ENCODE measurements around the gene DDX27. TPM values are rescaled to one million over a fixed set of nuclear protein-coding genes. Genes with fewer than 3 reads are reported as not detected.
"Not testable (repeated sequence)": the region's sequence is repeated elsewhere in the genome, so short reads cannot be mapped to it uniquely, and the experiment has no call there.

DDX27 gene
- total RNA-seq, 4 donors from 2014 or later: 19.8 to 35.7 (median 30.8) TPM

DNA sequence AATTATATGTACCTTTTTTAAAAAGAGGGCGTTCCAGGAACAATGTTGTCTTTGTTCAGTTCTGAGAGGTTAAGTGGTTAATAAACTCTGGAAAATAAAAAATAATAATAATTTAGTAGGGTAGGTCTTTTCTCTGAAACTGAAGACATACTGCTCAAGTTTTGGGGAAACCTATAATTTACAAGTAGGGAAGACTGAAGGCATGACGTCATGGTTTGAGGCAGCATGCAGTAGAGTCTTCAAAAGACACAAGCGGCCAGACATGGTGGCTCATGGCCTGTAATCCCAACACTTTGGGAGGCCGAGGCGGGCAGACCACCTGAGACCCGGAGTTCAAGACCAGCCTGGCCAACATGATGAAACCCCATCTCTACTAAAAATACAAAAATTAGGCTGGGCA, 45.0 kb upstream of the DDX27 start:
- TF ChIP-seq, protein P1, sequence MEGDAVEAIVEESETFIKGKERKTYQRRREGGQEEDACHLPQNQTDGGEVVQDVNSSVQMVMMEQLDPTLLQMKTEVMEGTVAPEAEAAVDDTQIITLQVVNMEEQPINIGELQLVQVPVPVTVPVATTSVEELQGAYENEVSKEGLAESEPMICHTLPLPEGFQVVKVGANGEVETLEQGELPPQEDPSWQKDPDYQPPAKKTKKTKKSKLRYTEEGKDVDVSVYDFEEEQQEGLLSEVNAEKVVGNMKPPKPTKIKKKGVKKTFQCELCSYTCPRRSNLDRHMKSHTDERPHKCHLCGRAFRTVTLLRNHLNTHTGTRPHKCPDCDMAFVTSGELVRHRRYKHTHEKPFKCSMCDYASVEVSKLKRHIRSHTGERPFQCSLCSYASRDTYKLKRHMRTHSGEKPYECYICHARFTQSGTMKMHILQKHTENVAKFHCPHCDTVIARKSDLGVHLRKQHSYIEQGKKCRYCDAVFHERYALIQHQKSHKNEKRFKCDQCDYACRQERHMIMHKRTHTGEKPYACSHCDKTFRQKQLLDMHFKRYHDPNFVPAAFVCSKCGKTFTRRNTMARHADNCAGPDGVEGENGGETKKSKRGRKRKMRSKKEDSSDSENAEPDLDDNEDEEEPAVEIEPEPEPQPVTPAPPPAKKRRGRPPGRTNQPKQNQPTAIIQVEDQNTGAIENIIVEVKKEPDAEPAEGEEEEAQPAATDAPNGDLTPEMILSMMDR (IDR thresholded peaks at IDR 0.05): no peak
- TF ChIP-seq POLR2A (IDR thresholded peaks at IDR 0.05): no peak

DNA sequence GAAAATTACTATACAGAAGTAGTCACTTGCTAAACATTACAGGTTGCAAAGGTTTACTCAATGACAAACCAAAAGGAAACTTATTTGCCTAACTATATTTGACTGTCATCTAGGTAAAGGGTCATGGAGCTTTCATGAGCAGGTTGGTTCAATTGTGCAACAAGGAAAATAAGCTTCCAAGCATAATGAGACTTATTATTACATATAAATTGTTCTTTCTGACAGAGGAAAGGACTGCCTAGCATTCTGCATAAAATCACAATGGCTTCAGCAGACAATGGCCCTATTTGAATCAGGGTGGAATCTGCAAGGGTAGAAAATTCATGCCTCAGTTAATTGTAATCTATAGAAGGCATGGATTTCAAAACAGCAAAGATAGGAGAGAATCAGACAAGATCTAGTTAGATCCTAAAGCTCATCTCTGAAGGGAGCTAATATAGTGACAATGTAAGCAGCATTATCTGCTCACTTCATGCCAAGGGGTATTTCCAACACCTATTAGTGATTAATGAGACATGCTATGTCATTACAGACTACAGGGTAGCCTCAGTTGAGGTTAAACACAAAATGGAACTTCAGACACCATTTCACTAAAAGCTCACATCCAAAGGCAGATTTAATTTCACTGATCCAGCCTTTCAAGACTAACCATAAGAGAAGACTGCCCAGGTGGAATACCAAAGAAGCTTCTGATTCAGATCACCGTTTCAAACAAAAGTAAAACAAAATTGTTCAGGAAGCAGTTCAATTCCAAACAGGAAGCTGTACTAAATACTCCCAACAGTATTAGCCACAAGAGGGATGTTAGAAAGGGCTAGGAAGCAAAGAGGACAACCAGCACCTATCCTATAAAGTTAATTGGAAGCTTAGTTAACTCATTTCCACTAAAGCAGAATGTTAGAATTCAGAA, 39.6 kb upstream of the DDX27 start:
- TF ChIP-seq, protein P1 (IDR thresholded peaks at IDR 0.05): no peak
- no peak for DNase-seq

More for the DNA sequence above, 45.0 kb upstream of the DDX27 start:
- no peaks in the 10 kb centered on the region for H3K9me3 ChIP-seq
- H3K4me1 ChIP-seq: peaks cover 0 to 6% (median 0%) of the 10 kb centered on the region in 3 donors
- intact Hi-C loops (cut with DNase I): no loop called here
- H3K4me3 ChIP-seq: no peak overlapping the region
- no peak overlapping the region for H3K27ac ChIP-seq
- H3K36me3 ChIP-seq: peaks cover 0 to 42% (median 0%) of the 10 kb centered on the region in 3 donors
- H3K27me3 ChIP-seq: no peaks in the 10 kb centered on the region
- DNase-seq: no peak
- 94 to 98% methylated on average over 6 of the region's 6 CpGs for WGBS, 2 donors

DNA sequence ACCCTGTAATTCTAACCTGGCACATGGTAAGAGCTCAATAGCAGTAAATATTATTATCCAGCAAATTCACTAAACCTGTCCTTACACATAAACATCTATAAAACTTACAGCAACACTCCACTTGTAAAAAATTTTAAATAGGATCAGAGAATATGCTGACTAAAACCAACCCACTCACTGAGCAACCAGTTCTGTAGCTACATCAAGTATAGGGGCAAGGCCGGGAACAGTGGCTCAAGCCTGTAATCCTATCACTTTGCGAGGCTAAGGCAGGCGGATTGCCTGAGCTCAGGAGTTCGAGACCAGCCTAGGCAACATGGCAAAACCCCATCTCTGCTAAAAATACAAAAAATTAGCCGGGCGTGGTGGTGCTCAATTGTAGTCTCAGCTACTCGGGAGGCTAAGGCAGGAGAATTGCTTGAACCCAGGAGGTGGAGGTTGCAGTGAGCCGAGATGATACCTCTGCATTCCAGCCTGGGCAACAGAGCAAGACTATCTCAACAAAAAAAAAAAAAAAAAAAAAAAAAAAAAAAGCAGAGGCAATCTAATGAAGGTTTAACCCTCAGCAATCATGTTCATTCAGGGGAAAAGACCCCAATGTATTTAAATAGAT, 37.8 kb upstream of the DDX27 start:
- no peak overlapping the region for H3K4me3 ChIP-seq
- peaks cover 5 to 75% (median 28%) of the 10 kb centered on the region in 3 donors for H3K4me1 ChIP-seq
- no peak for TF ChIP-seq POLR2A (IDR thresholded peaks at IDR 0.05)
- TF ChIP-seq, protein P1 (IDR thresholded peaks at IDR 0.05): no peak
- no peak overlapping the region for H3K27ac ChIP-seq
- no peaks in the 10 kb centered on the region for H3K9me3 ChIP-seq
- no peaks in the 10 kb centered on the region for H3K27me3 ChIP-seq
- intact Hi-C loops (cut with DNase I): no loop called here
- 61 to 88% methylated on average over 2 to 8 of the region's 8 CpGs for WGBS, 2 donors
- peaks cover 0 to 23% (median 0%) of the 10 kb centered on the region in 3 donors for H3K36me3 ChIP-seq
- no peak for DNase-seq

More for the DNA sequence above, 39.6 kb upstream of the DDX27 start:
- no peaks in the 10 kb centered on the region for H3K27me3 ChIP-seq
- 5 to 15% methylated on average over 1 of the region's 1 CpG for WGBS, 2 donors
- peak overlapping the region; percentile 11 to 61 (median 47) for H3K27ac ChIP-seq
- intact Hi-C loops (cut with DNase I): no loop called here
- H3K4me3 ChIP-seq: no peak overlapping the region
- H3K9me3 ChIP-seq: no peaks in the 10 kb centered on the region
- peaks cover 0 to 57% (median 21%) of the 10 kb centered on the region in 3 donors for H3K4me1 ChIP-seq
- H3K36me3 ChIP-seq: peaks cover 0 to 17% (median 0%) of the 10 kb centered on the region in 3 donors

DNA sequence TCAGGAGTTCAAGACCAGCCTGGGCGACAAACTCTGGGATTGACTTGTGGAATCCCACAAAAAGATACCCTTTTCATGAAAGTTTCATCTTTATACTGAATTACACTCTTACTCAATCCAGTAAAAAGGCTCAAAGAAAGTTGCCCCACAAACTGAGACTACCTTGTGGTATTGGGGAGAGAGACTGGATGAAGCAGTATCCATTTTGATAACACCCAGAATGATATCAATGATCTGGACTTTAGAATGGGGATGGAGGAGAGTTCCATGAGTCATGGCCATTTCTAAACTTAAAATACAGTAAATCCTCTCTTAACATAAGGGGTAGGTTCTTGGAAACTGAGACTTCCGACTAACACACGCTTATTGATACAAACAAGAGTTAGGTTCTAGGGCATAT, 35.8 kb upstream of the DDX27 start:
- H3K4me1 ChIP-seq: peaks cover 8 to 84% (median 28%) of the 10 kb centered on the region in 3 donors
- 89 to 91% methylated on average over 3 of the region's 3 CpGs for WGBS, 2 donors
- no peak for DNase-seq

DNA sequence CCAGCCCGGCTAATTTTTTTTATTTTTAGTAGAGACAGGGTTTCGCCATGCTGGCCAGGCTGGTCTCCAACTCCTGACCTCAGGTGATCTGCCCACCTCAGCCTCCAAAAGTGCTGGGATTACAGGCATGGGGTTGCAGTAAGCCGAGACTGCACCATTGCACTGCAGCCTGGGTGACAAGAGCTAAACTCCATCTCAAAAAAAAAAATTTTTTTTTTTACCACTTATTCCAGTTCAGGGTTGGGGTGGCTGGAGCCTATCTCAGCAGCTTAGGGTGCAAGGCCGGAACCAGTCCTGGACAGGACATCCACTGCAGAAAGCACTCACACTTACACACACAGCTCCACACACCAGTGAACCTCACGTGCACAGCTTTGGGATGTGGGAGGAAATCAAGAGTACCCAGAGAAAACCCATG, 35.1 kb upstream of the DDX27 start:
- H3K4me3 ChIP-seq; H3K9me3 ChIP-seq; H3K27ac ChIP-seq; DNase-seq; H3K27me3 ChIP-seq; H3K36me3 ChIP-seq; intact Hi-C loops (cut with DNase I): not testable (repeated sequence)
- WGBS, 2 donors: 78 to 83% methylated on average over 5 of the region's 5 CpGs
- H3K4me1 ChIP-seq: peaks cover 11 to 84% (median 28%) of the 10 kb centered on the region in 3 donors

More for the DNA sequence above, 35.8 kb upstream of the DDX27 start:
- Histone ChIP-seq H3K27ac (no peak overlapping the region), H3K27me3 (no peaks in the 10 kb centered on the region), H3K36me3 (peaks cover 0 to 11% (median 0%) of the 10 kb centered on the region in 3 donors), H3K4me3 (no peak overlapping the region), H3K9me3 (no peaks in the 10 kb centered on the region)
- no peak for TF ChIP-seq POLR2A (IDR thresholded peaks at IDR 0.05)
- TF ChIP-seq, protein P1 (IDR thresholded peaks at IDR 0.05): no peak
- intact Hi-C loops (cut with DNase I): no loop called here

Data from esophagus squamous epithelium (tissue), 5 donors.